Lower lobe of right lung (tissue), 2 donors: Measurements from ENCODE around the gene PRDM16. TPM values are rescaled to one million over a fixed set of nuclear protein-coding genes. Genes with fewer than 3 reads are reported as not detected.

Experiments
- ATAC-seq, 2 donors: fragments of 200-7000 bp; cut with Tn5 transposase; one replicate each; pipeline ENCODE4 v1.9.1; 2020 to 2022; ENCODE audit warnings: mild to moderate bottlenecking in 2 of 2, moderate library complexity in 2 of 2
- DNase-seq: peaks from one replicate; pipeline ENCODE4 v3.0.0-alpha.2; 2020
- H3K27ac ChIP-seq: fragments of 200-600 bp; one replicate; pipeline ENCODE4 v1.8.0; 2022
- H3K27me3 ChIP-seq: fragments of 200-600 bp; one replicate; pipeline ENCODE4 v1.8.0; 2022; ENCODE audit warnings: low read depth
- H3K36me3 ChIP-seq: fragments of 200-600 bp; one replicate; pipeline ENCODE4 v1.8.0; 2022; ENCODE audit warnings: mild to moderate bottlenecking
- H3K4me1 ChIP-seq: fragments of 200-600 bp; one replicate; pipeline ENCODE4 v1.8.0; 2022
- H3K4me3 ChIP-seq: fragments of 200-600 bp; one replicate; pipeline ENCODE4 v1.8.0; 2022; ENCODE audit warnings: mild to moderate bottlenecking
- H3K9me3 ChIP-seq: fragments of 200-600 bp; one replicate; pipeline ENCODE4 v1.8.0; 2022
- CTCF ChIP-seq: fragments of 200-600 bp; IDR thresholded peaks from one replicate; pipeline ENCODE4 v1.8.0; 2022; ENCODE audit warnings: antibody characterized with exemption, mild to moderate bottlenecking
- intact Hi-C: fragments of 100-400 bp; cut with DNase I; formaldehyde crosslinking; loops from one replicate; pipeline ENCODE4 v1.11.0; 2022
- total RNA-seq: library from RNA; stranded (reverse); fragmentation: NEBNext Ultra II Directional; extraction: Animal tissue kit (Norgen Biotek cat#: 25700); gene quantifications from one replicate; pipeline ENCODE4 v1.2.1, GENCODE V29; 2021
- donor health status: DM: no; HTN: yes; CAD: no; lungs with severe emphysema.

PRDM16 gene
- total RNA-seq, 1 donor from 2014 or later: 19.2 TPM

GRCh38 chr1:3477241-3477995 lies 408.4 kb downstream of the PRDM16 start:
- DNase-seq: no peak
- H3K27ac ChIP-seq: no peak overlapping the region
- no peaks in the 10 kb centered on the region for H3K4me1 ChIP-seq
- no peaks in the 10 kb centered on the region for H3K36me3 ChIP-seq
- H3K4me3 ChIP-seq: no peak overlapping the region
- TF ChIP-seq CTCF: no peak
- no peaks in the 10 kb centered on the region for H3K9me3 ChIP-seq
- intact Hi-C loops: no loop called here
- H3K27me3 ChIP-seq: no peaks in the 10 kb centered on the region
- ATAC-seq: no peak

GRCh38 chr1:3478187-3478586 lies 409.2 kb downstream of the PRDM16 start:
- Histone ChIP-seq H3K4me1 (no peaks in the 10 kb centered on the region), H3K27ac (no peak overlapping the region), H3K36me3 (no peaks in the 10 kb centered on the region), H3K27me3 (no peaks in the 10 kb centered on the region), H3K4me3 (no peak overlapping the region), H3K9me3 (no peaks in the 10 kb centered on the region)
- no peak for DNase-seq
- no peak for TF ChIP-seq CTCF
- intact Hi-C loops: no loop called here
- no peak for ATAC-seq

GRCh38 chr1:3479511-3480368 lies 410.7 kb downstream of the PRDM16 start:
- Histone ChIP-seq H3K9me3 (no peaks in the 10 kb centered on the region), H3K36me3 (no peaks in the 10 kb centered on the region), H3K27ac (no peak overlapping the region), H3K4me3 (no peak overlapping the region), H3K27me3 (no peaks in the 10 kb centered on the region), H3K4me1 (no peaks in the 10 kb centered on the region)
- no peak for DNase-seq
- TF ChIP-seq CTCF: no peak
- intact Hi-C loops: no loop called here
- ATAC-seq: no peak

GRCh38 chr1:3480369-3480719 lies 411.3 kb downstream of the PRDM16 start:
- intact Hi-C loops: no loop called here
- Histone ChIP-seq H3K27me3 (no peaks in the 10 kb centered on the region), H3K4me1 (no peaks in the 10 kb centered on the region), H3K36me3 (no peaks in the 10 kb centered on the region), H3K27ac (no peak overlapping the region), H3K9me3 (no peaks in the 10 kb centered on the region), H3K4me3 (no peak overlapping the region)
- no peak for TF ChIP-seq CTCF
- DNase-seq: no peak
- no peak for ATAC-seq

GRCh38 chr1:3481046-3481445 lies 412.0 kb downstream of the PRDM16 start:
- no peaks in the 10 kb centered on the region for H3K27me3 ChIP-seq
- no peaks in the 10 kb centered on the region for H3K4me1 ChIP-seq
- no peak for DNase-seq
- no peaks in the 10 kb centered on the region for H3K9me3 ChIP-seq
- no peak for ATAC-seq
- H3K4me3 ChIP-seq: no peak overlapping the region
- TF ChIP-seq CTCF: no peak
- H3K27ac ChIP-seq: no peak overlapping the region
- intact Hi-C loops: no loop called here
- no peaks in the 10 kb centered on the region for H3K36me3 ChIP-seq
